Neural cell (in vitro differentiated cells): Measurements from ENCODE around the gene MID2. TPM values are rescaled to one million over a fixed set of nuclear protein-coding genes. Genes with fewer than 3 reads are reported as not detected.

Experiments
- H2AFZ ChIP-seq: fragments of 200-600, 300-800 bp; sonication (generic), shearing (Covaris generic); 2 replicates; pipeline ENCODE4 v1.6.0; 2014; ENCODE audit warnings: low read depth, mild to moderate bottlenecking, antibody characterized with exemption, low read length, moderate library complexity
- H3F3A ChIP-seq: fragments of 200-600 bp; shearing (Covaris generic); 2 replicates; pipeline ENCODE4 v1.6.1; 2016; ENCODE audit warnings: mild to moderate bottlenecking, moderate library complexity, mixed read lengths, antibody characterized with exemption, low read length; ENCODE audit not compliant: insufficient read depth, poor library complexity, severe bottlenecking
- H3K27ac ChIP-seq: fragments of 200-600, 300-800 bp; sonication (generic), shearing (Covaris generic); 2 replicates; pipeline ENCODE4 v1.5.1; 2014; ENCODE audit warnings: mild to moderate bottlenecking, low read length, moderate library complexity
- H3K27me3 ChIP-seq: fragments of 300-800, 200-600 bp; sonication (generic), shearing (Covaris generic); 2 replicates; pipeline ENCODE4 v1.6.0; 2014; ENCODE audit warnings: mild to moderate bottlenecking, low read depth, low read length, moderate library complexity; ENCODE audit not compliant: insufficient read depth
- H3K36me3 ChIP-seq: fragments of 300-800, 200-600 bp; sonication (generic), shearing (Covaris generic); 2 replicates; pipeline ENCODE4 v1.5.1; 2014; ENCODE audit warnings: mild to moderate bottlenecking, antibody characterized with exemption, low read length, moderate library complexity; ENCODE audit not compliant: insufficient read depth
- H3K4me2 ChIP-seq: fragments of 300-800, 200-600 bp; sonication (generic), shearing (Covaris generic); 2 replicates; pipeline ENCODE4 v1.6.0; 2014; ENCODE audit warnings: mild to moderate bottlenecking, low read length
- H3K4me3 ChIP-seq: fragments of 300-800, 200-600 bp; sonication (generic), shearing (Covaris generic); 2 replicates; pipeline ENCODE4 v1.5.1; 2014; ENCODE audit warnings: mild to moderate bottlenecking, low read length, moderate library complexity
- H3K79me2 ChIP-seq: fragments of 200-600 bp; shearing (Covaris generic); replicated peaks from 2 replicates; pipeline ENCODE4 v1.6.0; 2014; ENCODE audit warnings: mild to moderate bottlenecking, low read length, moderate library complexity; ENCODE audit not compliant: insufficient read depth
- H3K9ac ChIP-seq: fragments of 300-800, 200-600 bp; sonication (generic), shearing (Covaris generic); 2 replicates; pipeline ENCODE4 v1.6.1; 2016; ENCODE audit warnings: mild to moderate bottlenecking, low read length, mixed read lengths
- H3K9me2 ChIP-seq: fragments of 200-600 bp; shearing (Covaris generic); 2 replicates; pipeline ENCODE4 v1.6.1; 2016; ENCODE audit warnings: mild to moderate bottlenecking, low read length, mixed read lengths; ENCODE audit not compliant: insufficient read depth
- H3K9me3 ChIP-seq: fragments of 200-600, 300-800 bp; sonication (generic), shearing (Covaris generic); 2 replicates; pipeline ENCODE4 v1.6.1; 2016; ENCODE audit warnings: mild to moderate bottlenecking, mixed run types, low read length, moderate library complexity, mixed read lengths
- H4K20me1 ChIP-seq: fragments of 200-600 bp; shearing (Covaris generic); 2 replicates; pipeline ENCODE4 v1.6.1; 2016; ENCODE audit warnings: mild to moderate bottlenecking, mixed run types; ENCODE audit not compliant: insufficient read depth
- EP300 ChIP-seq: fragments of 450-650 bp; conservative IDR thresholded peaks from 2 replicates; pipeline ENCODE4 v1.6.1; 2014; ENCODE audit warnings: antibody characterized with exemption, mild to moderate bottlenecking, moderate library complexity; ENCODE audit not compliant: poor library complexity, severe bottlenecking
- EZH2 ChIP-seq: fragments of 200-600, 300-800 bp; shearing (Covaris generic), sonication (generic); IDR thresholded peaks from 2 replicates; pipeline ENCODE4 v1.6.1; 2014; ENCODE audit warnings: antibody characterized with exemption, low read length, borderline replicate concordance, mild to moderate bottlenecking; ENCODE audit not compliant: insufficient read depth, poor library complexity, severe bottlenecking
- MXI1 ChIP-seq: fragments of 450-650 bp; conservative IDR thresholded peaks from 2 replicates; pipeline ENCODE4 v1.6.1; 2014; ENCODE audit warnings: antibody characterized with exemption, mild to moderate bottlenecking; ENCODE audit not compliant: poor library complexity, severe bottlenecking
- POLR2AphosphoS5 ChIP-seq: IDR thresholded peaks from 2 replicates; pipeline ENCODE4 v1.6.1; 2012
- RAD21 ChIP-seq: fragments of 450-650 bp; conservative IDR thresholded peaks from 2 replicates; pipeline ENCODE4 v1.6.1; 2014; ENCODE audit warnings: antibody characterized with exemption, mild to moderate bottlenecking, moderate library complexity
- SMC3 ChIP-seq: fragments of 450-650 bp; conservative IDR thresholded peaks from 2 replicates; pipeline ENCODE4 v1.6.1; 2014; ENCODE audit warnings: antibody characterized with exemption, mild to moderate bottlenecking, moderate library complexity; ENCODE audit not compliant: poor library complexity
- TAF1 ChIP-seq: IDR thresholded peaks from 2 replicates; pipeline ENCODE4 v1.6.1; 2012; ENCODE audit warnings: low read depth
- polyA plus RNA-seq: library from polyadenylated mRNA; depleted of rRNA; stranded (reverse); fragments of >200 nt; gene quantifications from 2 replicates; pipeline ENCODE4 v1.2.3, GENCODE V29; 2014
- TF ChIP-seq, protein P1 (sequence below): fragments of 450-650 bp; IDR thresholded peaks from 2 replicates; pipeline ENCODE4 v1.5.1; 2014; ENCODE audit warnings: antibody characterized with exemption, mild to moderate bottlenecking, moderate library complexity; ENCODE audit not compliant: poor library complexity, severe bottlenecking
- TF ChIP-seq, protein P2 (sequence below): IDR thresholded peaks from 2 replicates; pipeline ENCODE4 v1.6.1; 2012; ENCODE audit warnings: borderline replicate concordance

MID2 gene
- polyA plus RNA-seq, 1 donor from 2014 or later = 4.2 TPM

DNA sequence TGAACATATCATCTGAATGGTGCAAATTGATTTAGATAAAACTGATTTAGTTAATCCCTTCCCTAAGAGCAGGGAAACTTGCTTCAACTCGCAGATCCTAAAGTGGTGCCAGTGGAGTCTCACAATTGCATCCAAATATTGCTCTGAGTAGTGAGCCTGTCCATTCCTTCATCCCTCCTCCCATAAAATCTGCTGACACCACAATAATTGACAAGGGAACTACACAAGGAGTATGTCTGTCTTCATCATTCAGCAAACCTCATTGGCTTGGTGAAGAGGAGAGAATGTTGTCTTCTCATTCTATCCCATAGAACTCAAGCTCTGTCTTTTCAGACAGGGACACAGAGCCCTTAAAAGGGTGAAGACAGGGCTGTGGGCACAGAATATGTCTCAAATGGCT is 4.2 kb downstream of the MID2 start:
- no peak overlapping the region for H3K27ac ChIP-seq
- no peaks in the 10 kb centered on the region for H3K36me3 ChIP-seq
- no peaks in the 10 kb centered on the region for H4K20me1 ChIP-seq
- no peaks in the 10 kb centered on the region for H3K9me3 ChIP-seq
- H3K4me3 ChIP-seq = no peak overlapping the region
- no peak for TF ChIP-seq EP300
- TF ChIP-seq, protein P1, sequence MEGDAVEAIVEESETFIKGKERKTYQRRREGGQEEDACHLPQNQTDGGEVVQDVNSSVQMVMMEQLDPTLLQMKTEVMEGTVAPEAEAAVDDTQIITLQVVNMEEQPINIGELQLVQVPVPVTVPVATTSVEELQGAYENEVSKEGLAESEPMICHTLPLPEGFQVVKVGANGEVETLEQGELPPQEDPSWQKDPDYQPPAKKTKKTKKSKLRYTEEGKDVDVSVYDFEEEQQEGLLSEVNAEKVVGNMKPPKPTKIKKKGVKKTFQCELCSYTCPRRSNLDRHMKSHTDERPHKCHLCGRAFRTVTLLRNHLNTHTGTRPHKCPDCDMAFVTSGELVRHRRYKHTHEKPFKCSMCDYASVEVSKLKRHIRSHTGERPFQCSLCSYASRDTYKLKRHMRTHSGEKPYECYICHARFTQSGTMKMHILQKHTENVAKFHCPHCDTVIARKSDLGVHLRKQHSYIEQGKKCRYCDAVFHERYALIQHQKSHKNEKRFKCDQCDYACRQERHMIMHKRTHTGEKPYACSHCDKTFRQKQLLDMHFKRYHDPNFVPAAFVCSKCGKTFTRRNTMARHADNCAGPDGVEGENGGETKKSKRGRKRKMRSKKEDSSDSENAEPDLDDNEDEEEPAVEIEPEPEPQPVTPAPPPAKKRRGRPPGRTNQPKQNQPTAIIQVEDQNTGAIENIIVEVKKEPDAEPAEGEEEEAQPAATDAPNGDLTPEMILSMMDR = no peak
- no peak for TF ChIP-seq RAD21
- TF ChIP-seq, protein P2, sequence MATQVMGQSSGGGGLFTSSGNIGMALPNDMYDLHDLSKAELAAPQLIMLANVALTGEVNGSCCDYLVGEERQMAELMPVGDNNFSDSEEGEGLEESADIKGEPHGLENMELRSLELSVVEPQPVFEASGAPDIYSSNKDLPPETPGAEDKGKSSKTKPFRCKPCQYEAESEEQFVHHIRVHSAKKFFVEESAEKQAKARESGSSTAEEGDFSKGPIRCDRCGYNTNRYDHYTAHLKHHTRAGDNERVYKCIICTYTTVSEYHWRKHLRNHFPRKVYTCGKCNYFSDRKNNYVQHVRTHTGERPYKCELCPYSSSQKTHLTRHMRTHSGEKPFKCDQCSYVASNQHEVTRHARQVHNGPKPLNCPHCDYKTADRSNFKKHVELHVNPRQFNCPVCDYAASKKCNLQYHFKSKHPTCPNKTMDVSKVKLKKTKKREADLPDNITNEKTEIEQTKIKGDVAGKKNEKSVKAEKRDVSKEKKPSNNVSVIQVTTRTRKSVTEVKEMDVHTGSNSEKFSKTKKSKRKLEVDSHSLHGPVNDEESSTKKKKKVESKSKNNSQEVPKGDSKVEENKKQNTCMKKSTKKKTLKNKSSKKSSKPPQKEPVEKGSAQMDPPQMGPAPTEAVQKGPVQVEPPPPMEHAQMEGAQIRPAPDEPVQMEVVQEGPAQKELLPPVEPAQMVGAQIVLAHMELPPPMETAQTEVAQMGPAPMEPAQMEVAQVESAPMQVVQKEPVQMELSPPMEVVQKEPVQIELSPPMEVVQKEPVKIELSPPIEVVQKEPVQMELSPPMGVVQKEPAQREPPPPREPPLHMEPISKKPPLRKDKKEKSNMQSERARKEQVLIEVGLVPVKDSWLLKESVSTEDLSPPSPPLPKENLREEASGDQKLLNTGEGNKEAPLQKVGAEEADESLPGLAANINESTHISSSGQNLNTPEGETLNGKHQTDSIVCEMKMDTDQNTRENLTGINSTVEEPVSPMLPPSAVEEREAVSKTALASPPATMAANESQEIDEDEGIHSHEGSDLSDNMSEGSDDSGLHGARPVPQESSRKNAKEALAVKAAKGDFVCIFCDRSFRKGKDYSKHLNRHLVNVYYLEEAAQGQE = no peak
- no peak for TF ChIP-seq POLR2AphosphoS5
- TF ChIP-seq MXI1 = no peak
- TF ChIP-seq SMC3 = no peak
- no peak for TF ChIP-seq EZH2
- no peak for TF ChIP-seq TAF1
- H3K79me2 ChIP-seq = no peaks in the 10 kb centered on the region
- no peaks in the 10 kb centered on the region for H3K27me3 ChIP-seq
- no peak overlapping the region for H3K9ac ChIP-seq
- no peaks in the 10 kb centered on the region for H3F3A ChIP-seq
- H3K9me2 ChIP-seq = no peaks in the 10 kb centered on the region
- no peak overlapping the region for H2AFZ ChIP-seq
- H3K4me2 ChIP-seq = no peak overlapping the region

DNA sequence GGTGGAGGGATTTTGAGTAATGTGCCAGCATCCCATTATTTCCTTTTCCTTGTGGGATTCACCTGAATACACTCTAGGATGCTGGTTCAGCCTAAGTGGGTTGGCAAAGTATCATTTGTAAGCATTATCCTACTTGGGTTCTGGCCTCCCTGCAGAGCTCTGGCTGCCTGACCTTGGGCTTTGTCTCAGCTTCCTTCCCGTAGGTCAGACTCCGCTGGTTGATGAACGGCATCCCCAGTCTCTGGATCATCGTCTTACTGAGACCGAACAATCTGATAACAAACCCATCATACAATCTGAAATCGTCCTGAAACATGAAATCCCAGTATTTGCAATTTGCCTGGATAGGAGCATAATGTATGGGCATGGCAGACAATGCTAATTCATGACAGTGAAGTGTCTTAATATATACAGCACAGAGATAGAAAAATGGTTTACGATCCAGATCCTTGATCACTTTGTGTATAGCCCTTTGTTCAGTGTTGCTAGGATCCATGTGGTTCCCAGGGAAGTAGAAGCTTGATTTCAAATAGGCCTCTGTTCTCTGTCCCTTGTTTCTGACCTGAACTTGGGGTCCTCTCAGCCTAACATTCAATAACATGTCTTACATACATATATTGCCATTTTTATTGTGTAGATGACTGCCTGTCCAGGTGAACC is 5.5 kb downstream of the MID2 start:
- Histone ChIP-seq H3K27me3 (no peaks in the 10 kb centered on the region), H3K79me2 (no peaks in the 10 kb centered on the region)
- no peak for TF ChIP-seq MXI1
- no peak for TF ChIP-seq RAD21
- TF ChIP-seq, protein P2 = no peak
- no peak for TF ChIP-seq EP300
- no peak for TF ChIP-seq POLR2AphosphoS5
- no peak for TF ChIP-seq SMC3
- TF ChIP-seq TAF1 = no peak
- TF ChIP-seq, protein P1 = no peak
- no peak for TF ChIP-seq EZH2

More for the DNA sequence above, 5.5 kb downstream of the MID2 start:
- no peaks in the 10 kb centered on the region for H3F3A ChIP-seq
- H3K4me3 ChIP-seq = no peak overlapping the region
- no peak overlapping the region for H3K9ac ChIP-seq
- H3K4me2 ChIP-seq = no peak overlapping the region
- H2AFZ ChIP-seq = no peak overlapping the region
- no peak overlapping the region for H3K27ac ChIP-seq
- H3K9me2 ChIP-seq = no peaks in the 10 kb centered on the region
- H4K20me1 ChIP-seq = no peaks in the 10 kb centered on the region
- no peaks in the 10 kb centered on the region for H3K9me3 ChIP-seq
- no peaks in the 10 kb centered on the region for H3K36me3 ChIP-seq
